H9 (cell line): ENCODE measurements around the gene LAMA3. TPM values are rescaled to one million over a fixed set of nuclear protein-coding genes. Genes with fewer than 3 reads are reported as not detected.

ENCODE experiments used
- DNase-seq: peaks from one replicate; pipeline ENCODE4 v3.0.0-alpha.2; 2017
- H2AFZ ChIP-seq: one replicate; pipeline ENCODE4 v1.6.1; 2013; ENCODE audit warnings: mild to moderate bottlenecking, low read length, control low read depth, moderate library complexity
- H2AK5ac ChIP-seq: 2 replicates; pipeline ENCODE4 v1.6.1; 2013; ENCODE audit warnings: low read length, control low read depth, mixed read lengths; ENCODE audit not compliant: insufficient read length
- H2BK120ac ChIP-seq: one replicate; pipeline ENCODE4 v1.6.1; 2013; ENCODE audit warnings: low read depth, mild to moderate bottlenecking, low read length, control low read depth, inconsistent platforms; ENCODE audit not compliant: poor library complexity, severe bottlenecking
- H2BK12ac ChIP-seq: 2 replicates; pipeline ENCODE4 v1.6.1; 2013; ENCODE audit warnings: low read length, control low read depth, mixed read lengths, low read depth; ENCODE audit not compliant: insufficient read length
- H2BK15ac ChIP-seq: 2 replicates; pipeline ENCODE4 v1.6.1; 2013; ENCODE audit warnings: low read depth, low read length, control low read depth
- H2BK20ac ChIP-seq: one replicate; pipeline ENCODE4 v1.6.1; 2013; ENCODE audit warnings: low read depth, mild to moderate bottlenecking, low read length, control low read depth, inconsistent platforms; ENCODE audit not compliant: poor library complexity, severe bottlenecking
- H2BK5ac ChIP-seq: 2 replicates; pipeline ENCODE4 v1.6.1; 2013; ENCODE audit warnings: low read length, control low read depth, mixed read lengths; ENCODE audit not compliant: insufficient read length
- H3K14ac ChIP-seq: 2 replicates; pipeline ENCODE4 v1.6.1; 2013; ENCODE audit warnings: low read length, control low read depth; ENCODE audit not compliant: insufficient read depth
- H3K18ac ChIP-seq: 2 replicates; pipeline ENCODE4 v1.6.1; 2013; ENCODE audit warnings: low read depth, mild to moderate bottlenecking, mixed read lengths, low read length, control low read depth; ENCODE audit not compliant: insufficient read length
- H3K23ac ChIP-seq: 2 replicates; pipeline ENCODE4 v1.6.1; 2013; ENCODE audit warnings: low read length, control low read depth, mixed read lengths, low read depth; ENCODE audit not compliant: insufficient read length
- H3K23me2 ChIP-seq: 2 replicates; pipeline ENCODE4 v1.6.1; 2013; ENCODE audit warnings: low read depth, mild to moderate bottlenecking, mixed read lengths, low read length, control low read depth; ENCODE audit not compliant: insufficient read length, poor library complexity, severe bottlenecking
- H3K27ac ChIP-seq: 2 replicates; pipeline ENCODE4 v1.5.1; 2013; ENCODE audit warnings: low read length, control low read depth, mixed read lengths, low read depth; ENCODE audit not compliant: insufficient read length
- H3K27me3 ChIP-seq: 2 replicates; pipeline ENCODE4 v1.6.1; 2013; ENCODE audit warnings: low read length, control low read depth, inconsistent platforms; ENCODE audit not compliant: insufficient read depth
- H3K4ac ChIP-seq: 2 replicates; pipeline ENCODE4 v1.6.1; 2013; ENCODE audit warnings: low read depth, mild to moderate bottlenecking, control low read depth, inconsistent platforms, low read length, moderate library complexity
- H3K4me1 ChIP-seq: 2 replicates; pipeline ENCODE4 v1.6.1; 2013; ENCODE audit warnings: low read length, control low read depth, inconsistent platforms; ENCODE audit not compliant: insufficient read depth
- H3K4me2 ChIP-seq: 2 replicates; pipeline ENCODE4 v1.6.1; 2013; ENCODE audit warnings: low read length, control low read depth, mixed read lengths; ENCODE audit not compliant: insufficient read length, insufficient read depth
- H3K56ac ChIP-seq: 2 replicates; pipeline ENCODE4 v1.6.1; 2013; ENCODE audit warnings: low read depth, mild to moderate bottlenecking, mixed read lengths, low read length, control low read depth; ENCODE audit not compliant: insufficient read length
- H3K79me1 ChIP-seq: 2 replicates; pipeline ENCODE4 v1.6.1; 2013; ENCODE audit warnings: low read depth, mild to moderate bottlenecking, moderate library complexity, low read length, control low read depth, inconsistent platforms; ENCODE audit not compliant: insufficient read depth, poor library complexity, severe bottlenecking
- H3K79me2 ChIP-seq: 2 replicates; pipeline ENCODE4 v1.6.1; 2013; ENCODE audit warnings: low read length, control low read depth, inconsistent platforms; ENCODE audit not compliant: insufficient read depth
- H3K9ac ChIP-seq: 2 replicates; pipeline ENCODE4 v1.6.1; 2013; ENCODE audit warnings: low read length, control low read depth, mixed read lengths; ENCODE audit not compliant: insufficient read length; ENCODE audit errors: extremely low read depth
- H3K9me3 ChIP-seq: one replicate; pipeline ENCODE4 v1.6.1; 2013; ENCODE audit warnings: low read depth, low read length, inconsistent platforms; ENCODE audit not compliant: control insufficient read depth
- H3T11ph ChIP-seq: one replicate; pipeline ENCODE4 v1.6.1; 2013; ENCODE audit warnings: mild to moderate bottlenecking, low read length, control low read depth, inconsistent platforms
- H4K20me1 ChIP-seq: one replicate; pipeline ENCODE4 v1.6.1; 2013; ENCODE audit not compliant: control insufficient read depth, insufficient read length, insufficient read depth
- H4K5ac ChIP-seq: 2 replicates; pipeline ENCODE4 v1.6.1; 2013; ENCODE audit warnings: low read depth, mild to moderate bottlenecking, mixed read lengths, low read length, control low read depth; ENCODE audit not compliant: insufficient read length
- H4K8ac ChIP-seq: replicated peaks from 2 replicates; pipeline ENCODE4 v1.6.1; 2013; ENCODE audit warnings: low read length, control low read depth, mixed read lengths, low read depth; ENCODE audit not compliant: insufficient read length
- H4K91ac ChIP-seq: 2 replicates; pipeline ENCODE4 v1.6.1; 2013; ENCODE audit warnings: low read depth, mild to moderate bottlenecking, moderate library complexity, mixed read lengths, low read length, control low read depth; ENCODE audit not compliant: insufficient read length
- H3K27ac Mint-ChIP-seq, 3 experiments: 2 replicates in 2 of 3; 3 replicates in 1 of 3; pipeline ENCODE4 v1.8.0; 2020 to 2021; ENCODE audit warnings: mixed read lengths in 3 of 3, mild to moderate bottlenecking in 1 of 3, moderate library complexity in 1 of 3
- H3K27me3 Mint-ChIP-seq: 2 replicates; pipeline ENCODE4 v1.8.0; 2021; ENCODE audit warnings: low read depth, mild to moderate bottlenecking, moderate library complexity, mixed read lengths
- H3K36me3 Mint-ChIP-seq, 3 experiments: 2 replicates in 2 of 3; 3 replicates in 1 of 3; pipeline ENCODE4 v1.8.0; 2020 to 2021; ENCODE audit warnings: low read depth in 3 of 3, mixed read lengths in 3 of 3; ENCODE audit not compliant: insufficient read depth in 1 of 3
- H3K4me1 Mint-ChIP-seq, 2 experiments: 2 replicates each; pipeline ENCODE4 v1.8.0; 2020; ENCODE audit warnings: mixed read lengths in 2 of 2
- H3K4me3 Mint-ChIP-seq, 2 experiments: 2 replicates in 1 of 2; 3 replicates in 1 of 2; pipeline ENCODE4 v1.8.0; 2020 to 2021; ENCODE audit warnings: mild to moderate bottlenecking in 2 of 2, mixed read lengths in 2 of 2, moderate library complexity in 1 of 2
- H3K9me3 Mint-ChIP-seq, 2 experiments: 2 replicates in 1 of 2; 3 replicates in 1 of 2; pipeline ENCODE4 v1.8.0; 2020; ENCODE audit warnings: mild to moderate bottlenecking in 2 of 2, mixed read lengths in 2 of 2, moderate library complexity in 1 of 2
- CTCF ChIP-seq: fragments of 200-600 bp; sonication (generic); conservative IDR thresholded peaks from 3 replicates; pipeline ENCODE4 v1.8.0; 2021; ENCODE audit warnings: antibody characterized with exemption, mild to moderate bottlenecking
- WGBS: extraction: QIAGEN DNeasy Blood & Tissue Kit; methylation state at CpG from one replicate; pipeline ENCODE4 v1.1.7; 2013; ENCODE audit warnings: missing lambda C conversion rate, low lambda C conversion rate, mixed read lengths; ENCODE audit not compliant: insufficient read length; ENCODE audit errors: extremely low coverage; 5-methylcytosine and 5-hydroxymethylcytosine counted together
- total RNA-seq: library from RNA; stranded (reverse); gene quantifications from 2 replicates; pipeline ENCODE4 v1.2.1, GENCODE V29; 2021

The LAMA3 gene
- total RNA-seq, 1 experiment from 2014 or later: 0.33 TPM

- Mint-ChIP-seq H3K36me3 (no peaks in the 10 kb centered on the region), H3K27ac (peak overlapping the region in 1 of 3 experiments; percentile 59; a peak in 1 of 7 replicates), H3K27me3 (peaks cover 1% of the 10 kb centered on the region; the same call in 1 of the 2 replicates), H3K4me3 (no peak overlapping the region), H3K9me3 (no peaks in the 10 kb centered on the region), H3K4me1 (peaks cover 5% of the 10 kb centered on the region in 2 experiments; a peak in 3 of 4 replicates)
- Histone ChIP-seq H3K18ac (no peak overlapping the region), H4K91ac (no peak overlapping the region), H2BK15ac (no peak overlapping the region), H3T11ph (no peak overlapping the region), H3K14ac (no peak overlapping the region), H3K9me3 (no peaks in the 10 kb centered on the region), H4K8ac (no peak overlapping the region), H3K27me3 (no peaks in the 10 kb centered on the region), H3K27ac (no peak overlapping the region), H3K9ac (no peak overlapping the region), H2BK12ac (no peak overlapping the region), H2AFZ (no peak overlapping the region), H3K56ac (no peak overlapping the region), H3K23ac (no peak overlapping the region), H3K4me1 (no peaks in the 10 kb centered on the region), H2BK120ac (no peak overlapping the region), H3K23me2 (no peaks in the 10 kb centered on the region), H2AK5ac (no peak overlapping the region), H4K5ac (no peak overlapping the region), H3K4ac (no peak overlapping the region), H2BK20ac (no peak overlapping the region), H3K4me2 (no peak overlapping the region), H4K20me1 (no peaks in the 10 kb centered on the region), H2BK5ac (no peak overlapping the region), H3K79me2 (no peaks in the 10 kb centered on the region), H3K79me1 (no peaks in the 10 kb centered on the region)
- TF ChIP-seq CTCF: no peak
- no peak for DNase-seq
- WGBS: no CpG with 5 or more reads among the region's 11 CpGs
Observed at GRCh38 chr18:23938043-23938756, 248.9 kb downstream of the LAMA3 start.
